NCI-H82 (cell line): Measurements from ENCODE around the gene PLCG2.
"Not testable (repeated sequence)": the region's sequence is repeated elsewhere in the genome, so short reads cannot be mapped to it uniquely, and the experiment has no call there.

Source experiments
- DNase-seq: peaks from one replicate; lab custom pipeline; 2025; lab: John Stamatoyannopoulos, UW

PLCG2 gene

GRCh38 chr16:81938326-81939163 is 159.5 kb downstream of the PLCG2 start:
- no peak for DNase-seq

GRCh38 chr16:81939164-81940056 is 160.3 kb downstream of the PLCG2 start:
- peak; percentile 75 for DNase-seq

GRCh38 chr16:81940781-81941560 is 161.9 kb downstream of the PLCG2 start:
- peak; percentile 66 for DNase-seq

- peak; percentile 70 for DNase-seq
Observed at GRCh38 chr16:81942007-81942601, 163.0 kb downstream of the PLCG2 start.

- no peak for DNase-seq
Observed at GRCh38 chr16:81945665-81946064, 166.6 kb downstream of the PLCG2 start.

- DNase-seq: no peak
Observed at GRCh38 chr16:81946206-81946605, 167.1 kb downstream of the PLCG2 start.

- DNase-seq: no peak
Observed at GRCh38 chr16:81951564-81951963, 172.5 kb downstream of the PLCG2 start.

- no peak for DNase-seq
Observed at GRCh38 chr16:81956213-81956948, 177.3 kb downstream of the PLCG2 start.

GRCh38 chr16:81964808-81965207 is 185.7 kb downstream of the PLCG2 start:
- no peak for DNase-seq

GRCh38 chr16:81967358-81967757 is 188.3 kb downstream of the PLCG2 start:
- no peak for DNase-seq

GRCh38 chr16:81971853-81972252 is 192.8 kb downstream of the PLCG2 start:
- DNase-seq: no peak

- DNase-seq: no peak
Observed at GRCh38 chr16:81973737-81974136, 194.6 kb downstream of the PLCG2 start.

GRCh38 chr16:81975637-81976036 is 196.5 kb downstream of the PLCG2 start:
- DNase-seq: no peak

- not testable (repeated sequence) for DNase-seq
Observed at GRCh38 chr16:81977335-81977942, 198.3 kb downstream of the PLCG2 start.

- DNase-seq: no peak
Observed at GRCh38 chr16:81987121-81987520, 208.0 kb downstream of the PLCG2 start.

GRCh38 chr16:81987706-81988105 is 208.6 kb downstream of the PLCG2 start:
- no peak for DNase-seq

GRCh38 chr16:81992859-81993258 is 213.8 kb downstream of the PLCG2 start:
- no peak for DNase-seq

- DNase-seq: peak; percentile 2
Observed at GRCh38 chr16:81994485-81994884, 215.4 kb downstream of the PLCG2 start.

- DNase-seq: no peak
Observed at GRCh38 chr16:81995651-81996050, 216.6 kb downstream of the PLCG2 start.

- DNase-seq: peak; percentile 54
Observed at GRCh38 chr16:81996664-81997509, 217.8 kb downstream of the PLCG2 start.
